IMR-90 (cell line): Measurements from ENCODE around the gene LRRC8B. TPM values are rescaled to one million over a fixed set of nuclear protein-coding genes. Genes with fewer than 3 reads are reported as not detected.

Source experiments
- ATAC-seq: fragments of 200-7000 bp; cut with Tn5 transposase; 2 replicates; pipeline ENCODE4 v1.9.1; 2020; ENCODE audit warnings: low read depth, mild to moderate bottlenecking, moderate library complexity
- BruUV-seq: library from RNA; stranded (reverse); fragments of 400-500 nt; replicated peaks from 2 replicates; lab custom pipeline; 2021; lab: Mats Ljungman, UMichigan
- CTCF ChIA-PET: fragments of 300-600 bp; formaldehyde crosslinking; extraction: SDS; loops from one replicate; lab custom pipeline; 2021; ENCODE audit warnings: antibody characterized with exemption; lab: Yijun Ruan, JAX
- POLR2A ChIA-PET: fragments of 300-600 bp; sonication (Branson Sonifier 250); formaldehyde crosslinking; loops from one replicate; lab custom pipeline; 2022; ENCODE audit warnings: antibody characterized with exemption; ENCODE audit not compliant: unreplicated experiment; lab: Charles Lee
- DNase-seq: peaks from one replicate; pipeline ENCODE4 v3.0.0; 2013
- H2AFZ ChIP-seq: replicated peaks from 2 replicates; pipeline ENCODE3; 2013; ENCODE audit warnings: low read length, mild to moderate bottlenecking; ENCODE audit not compliant: poor library complexity
- H2AK5ac ChIP-seq: 2 replicates; pipeline ENCODE4 v1.6.1; 2013; ENCODE audit warnings: low read depth, low read length, inconsistent platforms
- H2AK9ac ChIP-seq: replicated peaks from 2 replicates; pipeline ENCODE3; 2013; ENCODE audit warnings: mild to moderate bottlenecking, low read depth, low read length, moderate library complexity; ENCODE audit not compliant: poor library complexity
- H2BK120ac ChIP-seq: 2 replicates; pipeline ENCODE4 v1.6.1; 2013; ENCODE audit warnings: low read depth, low read length, inconsistent platforms
- H2BK15ac ChIP-seq: 3 replicates; pipeline ENCODE4 v1.6.1; 2013; ENCODE audit warnings: low read depth, low read length, inconsistent platforms
- H2BK20ac ChIP-seq: 2 replicates; pipeline ENCODE4 v1.6.1; 2013; ENCODE audit warnings: low read depth, mild to moderate bottlenecking, inconsistent platforms, low read length, moderate library complexity
- H2BK5ac ChIP-seq: 2 replicates; pipeline ENCODE4 v1.6.1; 2013; ENCODE audit warnings: mild to moderate bottlenecking, low read depth, low read length, inconsistent platforms; ENCODE audit not compliant: poor library complexity, severe bottlenecking
- H3K14ac ChIP-seq: replicated peaks from 2 replicates; pipeline ENCODE4 v1.6.1; 2013; ENCODE audit warnings: low read depth, low read length, inconsistent platforms
- H3K18ac ChIP-seq: 2 replicates; pipeline ENCODE4 v1.6.1; 2013; ENCODE audit warnings: low read depth, low read length, control low read depth
- H3K23ac ChIP-seq: 2 replicates; pipeline ENCODE4 v1.6.1; 2013; ENCODE audit warnings: low read depth, low read length, inconsistent platforms
- H3K27ac ChIP-seq: 2 replicates; pipeline ENCODE4 v1.5.1; 2013; ENCODE audit warnings: mild to moderate bottlenecking, control low read depth, low read length; ENCODE audit not compliant: insufficient read depth
- H3K27me3 ChIP-seq: 2 replicates; pipeline ENCODE4 v1.6.1; 2013; ENCODE audit warnings: low read length; ENCODE audit not compliant: control insufficient read depth, insufficient read depth
- H3K36me3 ChIP-seq: 2 replicates; pipeline ENCODE4 v1.6.1; 2013; ENCODE audit warnings: low read length, mixed read lengths; ENCODE audit not compliant: control insufficient read depth, insufficient read depth
- H3K4ac ChIP-seq: 2 replicates; pipeline ENCODE4 v1.6.1; 2013; ENCODE audit warnings: low read depth, low read length, inconsistent platforms
- H3K4me1 ChIP-seq: 2 replicates; pipeline ENCODE4 v1.6.1; 2013; ENCODE audit warnings: low read length, mixed read lengths; ENCODE audit not compliant: control insufficient read depth, insufficient read depth
- H3K4me2 ChIP-seq: 2 replicates; pipeline ENCODE4 v1.6.1; 2013; ENCODE audit warnings: low read depth, mild to moderate bottlenecking, control low read depth, low read length, moderate library complexity
- H3K4me3 ChIP-seq: 2 replicates; pipeline ENCODE4 v1.5.1; 2013; ENCODE audit warnings: low read depth, mild to moderate bottlenecking, control low read depth, low read length, moderate library complexity; ENCODE audit not compliant: insufficient read depth
- H3K56ac ChIP-seq: 2 replicates; pipeline ENCODE4 v1.6.1; 2013; ENCODE audit warnings: low read length, inconsistent platforms; ENCODE audit not compliant: insufficient read depth; ENCODE audit errors: extremely low read depth
- H3K79me1 ChIP-seq, 2 experiments: 2 replicates each; pipeline ENCODE4 v1.6.1; 2013; ENCODE audit warnings: low read length in 2 of 2, inconsistent platforms in 1 of 2, low read depth in 1 of 2
- H3K9ac ChIP-seq: 2 replicates; pipeline ENCODE4 v1.6.1; 2013; ENCODE audit warnings: low read depth, low read length, control low read depth
- H3K9me1 ChIP-seq: 2 replicates; pipeline ENCODE4 v1.6.1; 2013; ENCODE audit warnings: low read length, inconsistent platforms; ENCODE audit not compliant: insufficient read depth
- H3K9me3 ChIP-seq: 2 replicates; pipeline ENCODE4 v1.6.1; 2013; ENCODE audit warnings: low read length; ENCODE audit not compliant: control insufficient read depth, insufficient read depth
- H4K20me1 ChIP-seq: 2 replicates; pipeline ENCODE4 v1.6.1; 2013; ENCODE audit warnings: low read length, inconsistent platforms; ENCODE audit not compliant: insufficient read depth
- H4K5ac ChIP-seq: 2 replicates; pipeline ENCODE4 v1.6.1; 2013; ENCODE audit warnings: mild to moderate bottlenecking, low read depth, low read length, control low read depth
- H4K8ac ChIP-seq, 2 experiments: 2 replicates each; pipeline ENCODE4 v1.6.1; 2013; ENCODE audit warnings: low read depth in 2 of 2, low read length in 2 of 2, control low read depth in 1 of 2, inconsistent platforms in 1 of 2
- H4K91ac ChIP-seq: 2 replicates; pipeline ENCODE4 v1.6.1; 2013; ENCODE audit warnings: low read depth, low read length, inconsistent platforms; ENCODE audit not compliant: insufficient read depth
- FOS ChIP-seq: fragments of 150-350 bp; IDR thresholded peaks from 2 replicates; pipeline ENCODE4 v1.6.1; 2016; ENCODE audit warnings: low read depth, low read length
- MAFK ChIP-seq: IDR thresholded peaks from 2 replicates; pipeline ENCODE4 v1.6.1; 2012; ENCODE audit warnings: low read depth, low read length, improper control_type of control experiment
- POLR2A ChIP-seq: IDR thresholded peaks from 2 replicates; pipeline ENCODE4 v1.6.1; 2012; ENCODE audit warnings: mild to moderate bottlenecking, low read depth, low read length
- RAD21 ChIP-seq: IDR thresholded peaks from 2 replicates; pipeline ENCODE4 v1.6.1; 2012; ENCODE audit warnings: low read length, improper control_type of control experiment
- RCOR1 ChIP-seq: IDR thresholded peaks from 2 replicates; pipeline ENCODE4 v1.6.1; 2012; ENCODE audit warnings: mild to moderate bottlenecking, low read length, improper control_type of control experiment; ENCODE audit not compliant: insufficient replicate concordance
- WGBS, 2 experiments: methylation state at CpG; one replicate each; pipeline versions ENCODE4 v1.1.5 to v1.1.7; 2013; ENCODE audit warnings: missing lambda C conversion rate in 2 of 2; ENCODE audit not compliant: insufficient read length in 1 of 2; ENCODE audit errors: extremely low coverage in 2 of 2; 5-methylcytosine and 5-hydroxymethylcytosine counted together
- dilution Hi-C: fragments of 300-500 bp; cut with HindIII; formaldehyde crosslinking; loops from one replicate; pipeline ENCODE4 v1.14.3; 2018; ENCODE audit warnings: low sequenced_read_pairs; ENCODE audit not compliant: unreplicated experiment
- in situ Hi-C: fragments of 300-500 bp; cut with MboI; formaldehyde crosslinking; loops from 3 replicates; pipeline ENCODE4 v1.14.3; 2019; ENCODE audit warnings: low sequenced_read_pairs, inconsistent platforms, mixed read lengths
- intact Hi-C: fragments of 100-400 bp; cut with micrococcal nuclease; formaldehyde crosslinking; loops from 2 replicates; pipeline ENCODE4 v1.10.0; 2022
- polyA plus RNA-seq, 3 experiments: library from polyadenylated mRNA; depleted of rRNA; stranded (reverse); fragments of >200 nt; gene quantifications; 2 replicates each; pipeline ENCODE4 v1.2.3, GENCODE V29; 2012; ENCODE audit warnings: low replicate concordance in 1 of 3
- total RNA-seq: library from RNA; depleted of rRNA; stranded (reverse); fragments of >200 nt; gene quantifications from 2 replicates; pipeline ENCODE4 v1.2.3, GENCODE V29; 2012
- TF ChIP-seq, protein P1 (sequence below): fragments of 150-350 bp; IDR thresholded peaks from 2 replicates; pipeline ENCODE4 v1.6.1; 2017; ENCODE audit warnings: mild to moderate bottlenecking, antibody characterized with exemption, low read length, low read depth

Gene LRRC8B
- total and polyA plus RNA-seq, 2 of the 4 experiments (the other 2 are of a cell fraction) = 0.74 to 1.8 TPM

DNA sequence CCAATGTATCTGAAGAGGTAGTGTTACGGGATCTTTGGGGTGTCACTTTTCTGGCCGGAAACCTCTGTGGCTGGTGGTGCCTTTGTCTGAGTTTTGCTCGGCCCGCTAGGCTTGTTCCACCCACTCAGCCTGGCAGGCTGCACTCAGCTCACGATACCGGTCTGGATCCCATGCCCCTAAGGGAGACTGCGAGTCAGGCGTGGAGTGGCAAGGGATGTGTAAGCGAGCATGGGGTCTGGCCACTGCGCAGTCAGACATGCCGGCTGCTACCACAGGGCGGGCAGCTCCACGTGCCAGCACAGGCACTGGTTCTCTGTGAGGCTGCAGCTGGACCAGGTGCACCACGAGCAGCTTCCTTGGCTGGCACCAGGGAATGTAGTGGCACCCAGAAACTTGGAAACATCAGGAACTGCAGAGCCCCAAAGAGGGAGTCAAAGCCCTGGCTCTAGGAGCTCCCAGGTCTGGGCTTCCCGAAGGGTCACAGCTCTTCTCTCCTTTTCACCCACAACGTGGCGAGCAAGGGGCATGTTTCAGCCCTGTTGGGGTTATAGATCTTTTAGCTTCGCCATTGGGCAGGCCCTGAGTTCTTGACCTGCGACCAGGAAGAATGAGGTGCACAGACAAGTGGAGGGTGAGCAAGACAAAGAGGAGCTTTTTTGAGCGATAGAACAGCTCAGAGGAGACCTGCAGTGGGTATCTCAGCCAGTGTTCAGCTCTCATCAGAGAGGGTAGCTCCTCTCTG lies 84.5 kb downstream of the LRRC8B start:
- H3K4ac ChIP-seq = no peak overlapping the region
- BruUV-seq = no TSS peak
- H4K8ac ChIP-seq = no peak overlapping the region
- ChIA-PET CTCF (interaction anchor here (0.7 kb wide), 1 partner anchor 92 kb away, joined by 3 read pairs; no protein-coding TSS in a partner anchor), POLR2A (interaction anchor here (0.6 kb wide), 1 partner anchor 544 kb away, joined by 3 read pairs; no protein-coding TSS in a partner anchor)
- H2AK5ac ChIP-seq = no peak overlapping the region
- H3K27me3 ChIP-seq = no peaks in the 10 kb centered on the region
- no peak for DNase-seq
- H2AFZ ChIP-seq = no peak overlapping the region
- H3K9me1 ChIP-seq = peaks cover 3% of the 10 kb centered on the region; the same call in 1 of the 2 replicates
- H3K4me2 ChIP-seq = no peak overlapping the region
- dilution Hi-C loops (no loop called here), intact Hi-C loops (no loop called here), in situ Hi-C loops (loop anchor here (10.0 kb wide), 1 partner anchor 134 kb away; no protein-coding TSS in a partner anchor)
- H2BK20ac ChIP-seq = no peak overlapping the region
- no peak for ATAC-seq
- peaks cover 3% of the 10 kb centered on the region for H3K4me1 ChIP-seq
- no peak overlapping the region for H2BK120ac ChIP-seq
- H2BK15ac ChIP-seq = no peak overlapping the region
- H3K23ac ChIP-seq = no peak overlapping the region
- H2BK5ac ChIP-seq = no peak overlapping the region
- no peaks in the 10 kb centered on the region for H4K20me1 ChIP-seq
- no peak overlapping the region for H3K9ac ChIP-seq
- no peaks in the 10 kb centered on the region for H3K9me3 ChIP-seq
- H3K27ac ChIP-seq = no peak overlapping the region
- no peaks in the 10 kb centered on the region for H3K36me3 ChIP-seq
- TF ChIP-seq, protein P1, sequence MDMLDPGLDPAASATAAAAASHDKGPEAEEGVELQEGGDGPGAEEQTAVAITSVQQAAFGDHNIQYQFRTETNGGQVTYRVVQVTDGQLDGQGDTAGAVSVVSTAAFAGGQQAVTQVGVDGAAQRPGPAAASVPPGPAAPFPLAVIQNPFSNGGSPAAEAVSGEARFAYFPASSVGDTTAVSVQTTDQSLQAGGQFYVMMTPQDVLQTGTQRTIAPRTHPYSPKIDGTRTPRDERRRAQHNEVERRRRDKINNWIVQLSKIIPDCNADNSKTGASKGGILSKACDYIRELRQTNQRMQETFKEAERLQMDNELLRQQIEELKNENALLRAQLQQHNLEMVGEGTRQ = no peak
- TF ChIP-seq RCOR1 (no peak), POLR2A (no peak), FOS (no peak), MAFK (no peak), RAD21 (no peak)
- no peak overlapping the region for H3K14ac ChIP-seq
- H3K79me1 ChIP-seq = no peaks in the 10 kb centered on the region
- WGBS, 2 experiments = 99% methylated on average over 9 of the region's 20 CpGs; no CpG with 5 or more reads in 1 of the 2 experiments
- H2AK9ac ChIP-seq = no peak overlapping the region
- no peak overlapping the region for H3K4me3 ChIP-seq
- H4K5ac ChIP-seq = no peak overlapping the region
- H3K18ac ChIP-seq = no peak overlapping the region
- H4K91ac ChIP-seq = no peak overlapping the region
- H3K56ac ChIP-seq = no peak overlapping the region
